ENCODE measurements around the gene FAM151B. TPM values are rescaled to one million over a fixed set of nuclear protein-coding genes. Genes with fewer than 3 reads are reported as not detected.

Gene FAM151B
- total RNA-seq, 1 donor from 2014 or later: not detected

- intact Hi-C loops (cut with micrococcal nuclease): no loop called here
Measured at GRCh38 chr5:80584770-80585169, 96.9 kb downstream of the FAM151B start.

GRCh38 chr5:80588858-80589540 is 101.1 kb downstream of the FAM151B start:
- intact Hi-C loops (cut with micrococcal nuclease): no loop called here

DNA sequence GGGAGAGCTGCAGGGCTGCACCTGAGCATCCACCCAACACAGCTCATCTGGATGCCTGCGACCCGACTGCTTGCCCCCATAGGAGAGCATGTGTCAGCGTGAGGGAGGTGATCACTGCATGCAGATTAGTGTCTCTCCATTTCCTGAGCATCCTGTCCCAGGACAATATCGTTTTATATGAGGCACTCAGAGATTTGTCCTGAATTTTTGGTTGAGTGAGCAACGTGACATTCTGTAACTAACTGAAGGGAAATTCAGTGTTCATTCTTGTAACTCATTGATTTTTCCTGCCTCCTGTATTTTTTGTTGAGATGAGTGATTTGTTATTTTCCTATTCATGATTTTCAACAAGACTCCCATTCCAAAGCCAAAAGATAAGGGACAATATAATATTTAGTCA is 102.9 kb downstream of the FAM151B start:
- intact Hi-C loops (cut with micrococcal nuclease): no loop called here

- intact Hi-C loops (cut with micrococcal nuclease): no loop called here
Measured at GRCh38 chr5:80591352-80591751, 103.5 kb downstream of the FAM151B start.

GRCh38 chr5:80592105-80592504 is 104.2 kb downstream of the FAM151B start:
- intact Hi-C loops (cut with micrococcal nuclease): no loop called here

Other genes starting within 250 kb of the FAM151B start
- gene SERINC5, start 232.1 kb upstream of the FAM151B start, total RNA-seq: 50.5 and 53.1 TPM in 2 replicates
- gene SPZ1, start 168.1 kb upstream of the FAM151B start, total RNA-seq: 0.15 TPM in 1 of 2 replicates, not detected in the other
- 11.6 and 11.9 TPM in 2 replicates for gene ZFYVE16, start 80.0 kb upstream of the FAM151B start, total RNA-seq
- not detected in 2 replicates for gene ANKRD34B, start 82.2 kb downstream of the FAM151B start, total RNA-seq
- gene MSH3, start 166.6 kb downstream of the FAM151B start, total RNA-seq: 19.4 and 21.0 TPM in 2 replicates
- gene DHFR, start 166.9 kb downstream of the FAM151B start, total RNA-seq: 49.8 and 49.9 TPM in 2 replicates